Left ventricle myocardium inferior (tissue), 1 donor: Measurements from ENCODE around the gene SPG7. TPM values are rescaled to one million over a fixed set of nuclear protein-coding genes. Genes with fewer than 3 reads are reported as not detected.

Experiments used
- DNase-seq: peaks from one replicate; pipeline ENCODE4 v3.0.0-alpha.2; 2020
- H3K27ac ChIP-seq: fragments of 200-600 bp; replicated peaks from 2 replicates; pipeline ENCODE4 v1.8.0; 2021
- H3K27me3 ChIP-seq: fragments of 200-600 bp; 2 replicates; pipeline ENCODE4 v1.8.0; 2021; ENCODE audit warnings: low read depth
- H3K36me3 ChIP-seq: fragments of 200-600 bp; 2 replicates; pipeline ENCODE4 v1.8.0; 2021
- H3K4me1 ChIP-seq: fragments of 200-600 bp; 2 replicates; pipeline ENCODE4 v1.8.0; 2021
- H3K4me3 ChIP-seq: fragments of 200-600 bp; 2 replicates; pipeline ENCODE4 v1.8.0; 2021; ENCODE audit warnings: mild to moderate bottlenecking, moderate library complexity
- H3K9me3 ChIP-seq: fragments of 200-600 bp; replicated peaks from 2 replicates; pipeline ENCODE4 v1.8.0; 2021
- intact Hi-C: fragments of 100-400 bp; cut with micrococcal nuclease; formaldehyde crosslinking; loops from one replicate; pipeline ENCODE4 v1.11.0; 2022
- total RNA-seq: library from RNA; stranded (reverse); fragmentation: NEBNext Ultra II Directional; extraction: Animal tissue kit (Norgen Biotek cat#: 25700); gene quantifications from one replicate; pipeline ENCODE4 v1.2.1, GENCODE V29; 2021
- TF ChIP-seq, protein P1 (sequence below): fragments of 200-600 bp; IDR thresholded peaks from 2 replicates; pipeline ENCODE4 v1.8.0; 2021; ENCODE audit warnings: antibody characterized with exemption, mild to moderate bottlenecking, borderline replicate concordance
- donor health status: DM: no; HTN: yes; CAD: no; lungs with severe emphysema.

Gene SPG7
- total RNA-seq, 1 donor from 2014 or later: 104 TPM

DNA sequence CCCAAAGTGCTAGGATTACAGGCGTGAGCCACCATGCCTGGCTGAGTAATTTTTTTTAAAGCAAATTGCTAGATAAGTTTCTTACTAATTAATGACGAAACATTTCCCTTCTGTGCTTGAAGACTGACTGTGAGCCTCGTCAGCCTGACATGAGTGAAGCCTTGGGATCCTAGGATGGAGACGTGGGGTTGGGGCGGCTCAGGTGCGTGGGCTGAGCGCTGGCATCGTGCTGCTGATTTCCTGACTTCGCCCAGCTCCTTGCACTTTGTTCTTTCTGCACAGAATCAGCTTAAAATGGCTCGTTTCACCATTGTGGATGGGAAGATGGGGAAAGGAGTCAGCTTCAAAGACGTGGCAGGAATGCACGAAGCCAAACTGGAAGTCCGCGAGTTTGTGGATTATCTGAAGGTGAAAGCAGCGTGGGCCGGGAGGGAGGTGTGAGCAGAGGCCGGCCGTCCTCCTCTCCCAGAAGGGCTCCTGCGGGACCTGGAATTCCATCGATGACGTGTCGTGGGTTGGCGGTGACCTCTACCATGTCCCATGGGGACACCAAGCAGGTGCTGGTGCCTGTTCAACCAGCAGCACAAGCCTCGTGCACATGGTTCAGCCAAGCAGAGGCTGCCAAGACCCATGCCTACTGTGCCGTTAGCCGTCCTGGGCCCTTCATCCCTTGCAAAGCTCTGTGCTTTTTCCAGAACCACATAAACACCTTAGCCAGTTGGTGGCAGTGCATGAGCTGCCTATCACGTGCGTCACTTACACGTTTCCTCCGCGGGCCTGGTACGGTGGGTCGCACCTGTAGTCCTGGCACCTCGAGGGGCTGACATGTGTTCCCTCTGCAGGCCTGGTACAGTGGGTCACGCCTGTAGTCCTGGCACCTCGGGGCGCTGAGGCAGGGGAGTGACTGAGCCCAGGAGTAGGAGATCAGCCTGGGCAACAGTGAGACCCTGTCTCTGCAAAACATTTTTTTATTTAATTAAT, 22.5 kb downstream of the SPG7 start:
- no peak for DNase-seq
- Histone ChIP-seq H3K27ac (no peak overlapping the region), H3K4me3 (no peak overlapping the region), H3K27me3 (no peaks in the 10 kb centered on the region), H3K9me3 (no peaks in the 10 kb centered on the region), H3K36me3 (peaks cover 91% of the 10 kb centered on the region), H3K4me1 (peaks cover 26% of the 10 kb centered on the region)
- TF ChIP-seq, protein P1, sequence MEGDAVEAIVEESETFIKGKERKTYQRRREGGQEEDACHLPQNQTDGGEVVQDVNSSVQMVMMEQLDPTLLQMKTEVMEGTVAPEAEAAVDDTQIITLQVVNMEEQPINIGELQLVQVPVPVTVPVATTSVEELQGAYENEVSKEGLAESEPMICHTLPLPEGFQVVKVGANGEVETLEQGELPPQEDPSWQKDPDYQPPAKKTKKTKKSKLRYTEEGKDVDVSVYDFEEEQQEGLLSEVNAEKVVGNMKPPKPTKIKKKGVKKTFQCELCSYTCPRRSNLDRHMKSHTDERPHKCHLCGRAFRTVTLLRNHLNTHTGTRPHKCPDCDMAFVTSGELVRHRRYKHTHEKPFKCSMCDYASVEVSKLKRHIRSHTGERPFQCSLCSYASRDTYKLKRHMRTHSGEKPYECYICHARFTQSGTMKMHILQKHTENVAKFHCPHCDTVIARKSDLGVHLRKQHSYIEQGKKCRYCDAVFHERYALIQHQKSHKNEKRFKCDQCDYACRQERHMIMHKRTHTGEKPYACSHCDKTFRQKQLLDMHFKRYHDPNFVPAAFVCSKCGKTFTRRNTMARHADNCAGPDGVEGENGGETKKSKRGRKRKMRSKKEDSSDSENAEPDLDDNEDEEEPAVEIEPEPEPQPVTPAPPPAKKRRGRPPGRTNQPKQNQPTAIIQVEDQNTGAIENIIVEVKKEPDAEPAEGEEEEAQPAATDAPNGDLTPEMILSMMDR: no peak
- intact Hi-C loops: no loop called here

DNA sequence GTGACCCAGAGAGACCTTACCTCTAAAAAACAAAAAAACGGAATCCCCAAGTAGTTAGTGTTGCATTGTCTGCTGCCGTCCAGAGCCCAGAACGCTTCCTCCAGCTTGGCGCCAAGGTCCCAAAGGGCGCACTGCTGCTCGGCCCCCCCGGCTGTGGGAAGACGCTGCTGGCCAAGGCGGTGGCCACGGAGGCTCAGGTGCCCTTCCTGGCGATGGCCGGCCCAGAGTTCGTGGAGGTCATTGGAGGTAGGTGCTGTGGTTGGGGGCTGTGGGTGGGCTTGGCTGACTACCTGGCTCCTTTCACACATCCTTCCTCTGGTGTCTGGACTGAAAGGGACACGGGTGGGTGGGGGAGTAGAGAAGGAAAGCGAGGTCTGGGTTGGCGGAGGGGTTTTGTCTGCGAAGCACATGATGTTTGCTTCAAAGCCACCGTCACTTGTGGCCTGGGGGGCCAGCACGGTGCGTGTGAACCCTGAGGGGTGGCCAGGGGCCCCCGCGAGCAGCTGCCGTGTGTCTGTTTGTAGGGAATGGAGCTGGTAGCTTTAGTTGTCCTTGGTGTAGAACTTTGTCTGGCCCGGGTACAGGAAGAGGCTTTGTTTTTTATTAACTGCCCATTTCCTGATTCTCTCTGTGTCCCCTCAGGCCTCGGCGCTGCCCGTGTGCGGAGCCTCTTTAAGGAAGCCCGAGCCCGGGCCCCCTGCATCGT, 23.8 kb downstream of the SPG7 start:
- intact Hi-C loops: no loop called here
- H3K27ac ChIP-seq: peak overlapping the region; percentile 17
- no peak for DNase-seq
- H3K36me3 ChIP-seq: peaks cover 82% of the 10 kb centered on the region
- peaks cover 21% of the 10 kb centered on the region for H3K4me1 ChIP-seq
- H3K27me3 ChIP-seq: no peaks in the 10 kb centered on the region
- H3K9me3 ChIP-seq: no peaks in the 10 kb centered on the region
- TF ChIP-seq, protein P1: no peak
- no peak overlapping the region for H3K4me3 ChIP-seq

DNA sequence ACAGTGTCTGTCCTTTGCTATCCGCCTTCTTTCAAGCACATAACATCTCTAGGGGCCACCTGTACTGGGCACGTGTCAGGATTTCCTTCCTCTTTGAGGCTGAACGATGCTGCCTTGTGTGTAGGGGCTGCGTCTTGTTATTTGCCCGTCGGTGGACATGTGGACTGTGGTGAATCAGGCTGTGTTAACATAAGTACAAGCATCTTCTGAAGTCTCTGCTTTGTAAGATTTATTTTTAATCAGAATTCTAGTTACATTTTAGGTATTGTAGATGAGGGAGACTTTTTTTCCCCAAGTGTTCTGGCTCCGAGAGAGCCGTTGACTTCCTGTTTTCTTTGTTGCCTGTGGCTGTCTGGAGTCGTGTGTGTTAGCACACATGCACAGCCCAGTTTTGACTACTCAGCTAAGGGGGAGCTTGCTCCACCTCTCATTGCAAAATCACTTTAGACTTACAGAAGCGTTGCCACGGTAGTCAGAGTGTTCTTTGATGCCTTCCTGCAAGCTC, 26.1 kb downstream of the SPG7 start:
- Histone ChIP-seq H3K9me3 (no peaks in the 10 kb centered on the region), H3K36me3 (peaks cover 78% of the 10 kb centered on the region), H3K4me3 (no peak overlapping the region), H3K4me1 (peaks cover 21% of the 10 kb centered on the region), H3K27ac (peak overlapping the region; percentile 47), H3K27me3 (no peaks in the 10 kb centered on the region)
- intact Hi-C loops: no loop called here
- DNase-seq: no peak
- TF ChIP-seq, protein P1: no peak

- Histone ChIP-seq H3K27me3 (no peaks in the 10 kb centered on the region), H3K36me3 (peaks cover 66% of the 10 kb centered on the region), H3K9me3 (no peaks in the 10 kb centered on the region), H3K4me3 (no peak overlapping the region), H3K4me1 (peaks cover 29% of the 10 kb centered on the region), H3K27ac (no peak overlapping the region)
- intact Hi-C loops: no loop called here
- TF ChIP-seq, protein P1: no peak
- DNase-seq: no peak
Measured at GRCh38 chr16:89536371-89536770, 28.2 kb downstream of the SPG7 start.

- intact Hi-C loops: no loop called here
- no peaks in the 10 kb centered on the region for H3K27me3 ChIP-seq
- peaks cover 66% of the 10 kb centered on the region for H3K36me3 ChIP-seq
- H3K27ac ChIP-seq: no peak overlapping the region
- TF ChIP-seq, protein P1: no peak
- no peak overlapping the region for H3K4me3 ChIP-seq
- peaks cover 36% of the 10 kb centered on the region for H3K4me1 ChIP-seq
- H3K9me3 ChIP-seq: no peaks in the 10 kb centered on the region
- DNase-seq: no peak
Measured at GRCh38 chr16:89536886-89537548, 28.8 kb downstream of the SPG7 start.
